ENCODE results near the gene NLRC5. TPM values are rescaled to one million over a fixed set of nuclear protein-coding genes. Genes with fewer than 3 reads are reported as not detected.
"Not testable (repeated sequence)": the region's sequence is repeated elsewhere in the genome, so short reads cannot be mapped to it uniquely, and the experiment has no call there.

Gene NLRC5
- total RNA-seq, 1 donor from 2014 or later, result 34.5 TPM

DNA sequence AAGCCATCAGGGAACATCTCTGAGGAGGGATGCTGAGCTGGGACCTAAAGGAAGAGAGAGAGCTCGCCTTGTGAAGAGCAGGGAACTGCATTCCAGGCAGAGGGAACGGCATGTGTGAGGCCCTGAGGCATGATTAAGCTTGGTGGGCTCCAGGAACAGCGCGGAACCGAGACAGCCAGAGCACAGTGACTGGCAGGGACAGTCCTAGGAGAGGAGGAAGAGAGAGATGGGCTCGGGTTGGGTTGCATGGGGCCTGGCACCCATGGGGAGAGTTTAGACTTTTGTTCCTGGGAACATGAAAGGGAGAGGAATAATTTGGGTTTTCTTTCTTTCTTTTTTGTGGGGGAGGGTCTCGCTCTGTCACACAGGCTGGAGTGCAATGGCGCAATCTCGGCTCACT lies 63.8 kb downstream of the NLRC5 start:
- no peak for DNase-seq

GRCh38 chr16:57054338-57054737 lies 65.0 kb downstream of the NLRC5 start:
- DNase-seq, result no peak

DNA sequence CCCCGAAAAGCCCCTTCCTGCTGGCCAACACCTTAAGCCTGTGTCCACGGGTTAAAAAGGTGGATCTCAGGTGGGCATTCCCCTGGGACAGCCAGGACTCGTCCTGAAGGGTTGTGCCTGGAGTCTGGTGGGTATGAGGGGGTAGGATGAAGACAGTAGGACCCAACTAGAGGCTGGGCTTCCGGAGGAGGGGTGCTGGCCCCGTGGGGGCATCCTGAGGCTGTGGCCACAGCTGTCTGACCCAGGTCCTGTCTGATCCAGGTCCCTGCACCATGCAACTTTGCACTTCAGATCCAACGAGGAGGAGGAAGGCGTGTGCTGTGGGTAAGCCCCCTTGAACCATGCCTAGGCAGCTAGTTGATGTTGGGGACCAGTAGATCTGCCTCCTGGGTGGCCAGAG lies 65.4 kb downstream of the NLRC5 start:
- no peak for DNase-seq

DNA sequence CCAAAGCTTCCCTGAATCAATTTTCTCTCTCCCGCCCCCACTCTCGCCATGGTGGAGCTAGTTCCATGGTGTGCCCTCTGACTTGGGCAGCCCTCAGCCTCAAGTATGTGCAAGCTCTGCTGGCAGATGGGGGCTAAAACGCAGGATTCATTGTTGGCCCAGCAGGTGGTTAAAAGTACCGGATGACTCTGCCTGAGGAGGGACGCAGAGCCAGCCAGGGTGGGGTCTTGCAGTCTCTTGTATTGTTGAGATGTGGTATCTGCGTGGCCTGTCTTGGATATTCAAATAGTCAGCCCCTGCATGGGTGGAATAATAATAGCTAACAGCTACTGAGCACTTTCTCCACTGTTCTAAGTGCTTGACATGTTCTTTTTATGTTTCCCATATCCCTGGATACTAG lies 66.3 kb downstream of the NLRC5 start:
- no peak for DNase-seq

DNA sequence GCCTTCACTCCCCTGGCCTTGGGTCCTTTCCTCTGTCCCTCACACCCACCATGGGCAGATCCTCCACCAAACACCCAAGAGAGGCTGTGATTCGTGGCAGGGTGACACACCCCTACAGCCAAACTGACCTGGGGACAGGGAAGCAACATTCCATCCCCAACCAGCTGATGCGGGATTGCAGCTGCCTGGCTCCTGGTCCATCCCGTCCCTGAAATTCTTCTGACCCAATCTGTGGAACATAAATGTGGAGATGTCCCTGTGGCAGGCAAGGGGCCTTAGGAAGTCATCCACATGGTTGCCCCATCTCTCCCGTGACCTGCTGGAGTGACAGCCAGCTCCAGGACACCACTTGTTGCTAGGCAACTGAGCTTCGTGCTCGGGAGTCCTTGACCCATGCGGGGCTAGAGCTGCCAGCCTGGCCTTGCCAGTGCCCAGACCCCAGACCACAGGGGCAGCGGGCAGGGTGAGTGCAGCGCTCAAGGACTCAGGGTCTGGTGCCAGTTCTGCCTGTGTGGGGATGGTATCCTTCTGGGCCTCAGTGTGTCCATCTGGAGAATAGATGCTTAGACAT lies 69.0 kb downstream of the NLRC5 start:
- no peak for DNase-seq

DNA sequence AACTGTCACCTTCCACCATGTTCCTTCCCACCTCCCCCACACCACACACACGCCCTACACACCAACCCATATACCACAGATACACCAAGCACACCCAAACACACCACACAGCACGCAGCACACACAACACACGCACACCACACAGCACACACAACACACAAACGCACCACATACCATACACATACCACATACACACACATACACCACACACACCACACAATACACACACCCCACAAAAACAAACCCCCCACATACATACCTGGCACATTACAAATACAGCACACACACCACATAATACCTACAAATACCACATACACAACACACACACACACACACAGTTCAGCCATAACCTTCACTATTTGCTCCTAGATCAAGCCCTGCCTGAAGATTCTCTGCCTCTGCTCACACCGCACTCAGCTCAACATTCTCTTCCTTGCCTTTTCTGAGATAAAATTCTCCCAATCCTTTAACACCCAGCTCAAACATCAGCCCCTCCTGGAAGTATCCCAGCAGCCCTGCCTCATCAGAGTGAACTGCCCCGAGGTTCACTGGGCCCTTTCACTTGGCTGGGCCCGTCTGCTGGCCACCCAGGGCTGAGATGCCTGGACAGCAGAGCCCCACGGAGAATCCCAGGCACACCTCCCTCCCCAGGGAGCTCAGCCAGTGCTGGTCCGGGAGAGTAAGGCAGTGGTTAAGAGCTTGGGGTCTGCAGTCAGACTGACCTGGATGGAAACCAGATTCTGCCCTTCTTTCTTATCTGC lies 71.1 kb downstream of the NLRC5 start:
- DNase-seq, result no peak

DNA sequence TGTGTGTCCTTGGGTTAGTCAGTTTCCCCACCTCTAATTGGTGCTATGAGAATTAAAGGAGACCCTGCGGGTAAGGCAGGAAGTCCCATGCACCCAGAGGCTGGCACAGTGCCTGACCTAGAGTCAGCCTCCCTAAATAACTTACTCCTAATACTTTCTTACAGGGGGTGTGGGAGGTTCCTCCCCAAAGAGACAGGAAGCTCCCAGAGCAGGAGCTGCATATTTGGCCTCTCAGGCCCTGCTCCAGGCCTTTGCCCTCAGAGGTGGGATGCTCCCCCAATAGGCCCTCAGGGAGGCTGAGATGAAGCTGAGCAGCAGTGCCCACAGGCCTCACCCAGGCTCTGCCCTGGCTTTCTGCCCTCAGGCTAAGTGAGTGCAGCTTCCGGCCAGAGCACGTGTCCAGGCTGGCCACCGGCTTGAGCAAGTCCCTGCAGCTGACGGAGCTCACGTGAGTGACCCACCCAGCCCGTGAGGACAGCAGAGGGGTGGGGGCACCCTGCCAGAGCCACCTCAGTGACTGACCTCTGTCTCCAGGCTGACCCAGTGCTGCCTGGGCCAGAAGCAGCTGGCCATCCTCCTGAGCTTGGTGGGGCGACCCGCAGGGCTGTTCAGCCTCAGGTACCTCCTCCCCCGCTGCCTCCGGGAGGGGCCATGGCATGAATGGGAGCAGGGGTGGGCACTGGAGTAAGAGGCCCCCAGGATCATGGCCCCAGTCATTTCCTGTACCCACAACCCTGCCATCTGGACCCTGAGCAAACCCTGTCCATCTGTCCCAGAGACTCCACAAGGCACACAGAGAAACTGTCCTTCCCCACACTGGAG lies 71.9 kb downstream of the NLRC5 start:
- peak; percentile 50 for DNase-seq

GRCh38 chr16:57062329-57062728 lies 73.0 kb downstream of the NLRC5 start:
- DNase-seq, result no peak

GRCh38 chr16:57063189-57063588 lies 73.8 kb downstream of the NLRC5 start:
- DNase-seq, result not testable (repeated sequence)

DNA sequence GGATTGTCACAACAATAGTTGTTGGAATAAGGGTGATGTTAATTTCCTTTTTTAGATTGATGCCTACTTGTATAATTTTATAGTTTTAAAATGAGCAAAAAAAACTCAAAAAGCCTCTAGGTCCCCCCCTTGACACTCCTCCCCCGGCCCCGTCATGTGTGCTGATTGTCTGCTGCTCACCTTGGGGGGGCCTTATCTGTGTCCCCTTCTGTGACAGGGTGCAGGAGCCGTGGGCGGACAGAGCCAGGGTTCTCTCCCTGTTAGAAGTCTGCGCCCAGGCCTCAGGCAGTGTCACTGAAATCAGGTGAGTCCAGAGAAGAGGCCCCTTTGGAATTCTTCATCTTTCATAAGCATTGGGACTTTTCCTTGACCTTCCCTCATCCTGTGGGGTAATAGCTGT lies 75.6 kb downstream of the NLRC5 start:
- DNase-seq, result no peak

- no peak for DNase-seq
These were observed 77.3 kb downstream of the NLRC5 start for GRCh38 chr16:57066625-57067024.

DNA sequence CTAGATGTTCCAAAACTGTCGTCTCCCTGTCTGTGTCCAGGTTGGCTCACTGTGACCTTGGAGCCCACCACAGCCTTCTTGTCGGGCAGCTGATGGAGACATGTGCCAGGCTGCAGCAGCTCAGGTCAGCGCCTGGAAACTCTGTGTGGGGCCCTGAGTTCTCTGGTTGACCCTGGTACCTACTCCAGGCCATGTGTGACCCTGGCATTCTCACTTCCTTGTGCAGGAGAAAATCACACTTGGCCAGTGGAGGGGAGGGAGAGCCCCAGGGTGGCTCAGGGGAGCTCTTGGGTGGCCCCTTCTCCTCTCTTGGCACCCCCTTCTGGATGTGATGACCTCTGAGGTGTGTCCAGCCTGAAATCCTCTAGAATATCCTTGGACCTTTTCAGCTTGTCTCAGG lies 78.0 kb downstream of the NLRC5 start:
- no peak for DNase-seq

- no peak for DNase-seq
These were observed 79.7 kb downstream of the NLRC5 start for GRCh38 chr16:57069053-57069452.

- no peak for DNase-seq
These were observed 80.4 kb downstream of the NLRC5 start for GRCh38 chr16:57069635-57070370.

GRCh38 chr16:57070424-57070823 lies 81.1 kb downstream of the NLRC5 start:
- no peak for DNase-seq

DNA sequence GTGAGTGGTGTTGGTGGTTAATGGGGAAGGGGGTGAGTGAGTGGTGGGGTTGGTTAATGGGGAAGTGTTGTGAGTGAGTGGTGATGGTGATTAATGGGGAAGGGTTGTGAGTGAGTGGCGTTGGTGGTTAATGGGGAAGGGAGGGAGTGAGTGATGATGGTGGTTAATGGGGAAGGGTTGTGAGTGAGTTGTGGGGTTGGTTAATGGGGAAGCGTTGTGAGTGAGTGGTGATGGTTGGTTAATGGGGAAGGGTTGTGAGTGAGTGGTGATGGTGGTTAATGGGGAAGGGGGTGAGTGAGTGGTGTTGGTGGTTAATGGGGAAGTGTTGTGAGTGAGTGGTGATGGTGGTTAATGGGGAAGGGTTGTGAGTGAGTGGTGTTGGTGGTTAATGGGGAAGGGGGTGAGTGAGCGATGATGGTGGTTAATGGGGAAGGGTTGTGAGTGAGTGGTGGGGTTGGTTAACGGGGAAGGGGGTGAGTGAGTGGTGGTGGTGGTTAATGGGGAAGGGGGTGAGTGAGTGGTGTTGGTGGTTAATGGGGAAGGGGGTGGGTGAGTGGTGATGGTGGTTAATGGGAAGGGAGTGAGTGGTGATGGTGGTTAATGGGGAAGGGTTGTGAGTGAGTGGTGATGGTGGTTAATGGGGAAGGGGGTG lies 81.8 kb downstream of the NLRC5 start:
- DNase-seq, result not testable (repeated sequence)

- peak; percentile 61 for DNase-seq
These were observed 82.7 kb downstream of the NLRC5 start for GRCh38 chr16:57071831-57072582.

DNA sequence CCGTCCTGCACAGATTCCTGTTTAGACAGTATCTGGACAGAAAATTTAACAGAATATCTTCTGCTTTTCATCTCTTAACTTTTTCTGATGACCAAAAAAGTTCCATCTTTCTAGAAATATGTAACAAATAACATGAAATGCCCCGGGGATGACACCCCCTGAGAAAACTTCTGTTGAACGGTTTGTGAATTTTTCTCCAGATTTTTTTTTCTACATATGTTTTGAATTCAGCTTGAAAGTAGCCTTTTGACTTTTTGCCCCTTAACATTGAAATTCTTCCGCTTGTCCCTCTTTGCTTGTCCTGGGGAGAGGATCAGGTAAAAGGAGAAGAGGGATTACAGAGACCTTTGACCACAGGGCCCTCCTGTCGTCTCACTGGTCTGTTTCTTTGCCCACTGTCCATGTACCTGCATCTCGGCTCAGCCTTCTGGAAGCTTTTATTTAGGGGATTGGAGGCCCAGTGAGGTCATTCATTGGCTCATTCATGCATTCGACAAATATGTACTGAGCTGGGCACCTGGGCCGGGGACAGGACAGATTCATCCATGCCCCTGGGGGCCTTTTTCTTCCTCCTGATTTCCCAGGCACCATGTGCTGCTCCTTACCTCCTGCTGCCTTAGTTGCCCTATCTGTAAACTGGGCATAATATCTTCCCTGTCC lies 83.4 kb downstream of the NLRC5 start:
- DNase-seq, result no peak

- DNase-seq, result no peak
These were observed 88.4 kb downstream of the NLRC5 start for GRCh38 chr16:57077714-57078113.

GRCh38 chr16:57081744-57082143 lies 92.4 kb downstream of the NLRC5 start:
- DNase-seq, result no peak

DNA sequence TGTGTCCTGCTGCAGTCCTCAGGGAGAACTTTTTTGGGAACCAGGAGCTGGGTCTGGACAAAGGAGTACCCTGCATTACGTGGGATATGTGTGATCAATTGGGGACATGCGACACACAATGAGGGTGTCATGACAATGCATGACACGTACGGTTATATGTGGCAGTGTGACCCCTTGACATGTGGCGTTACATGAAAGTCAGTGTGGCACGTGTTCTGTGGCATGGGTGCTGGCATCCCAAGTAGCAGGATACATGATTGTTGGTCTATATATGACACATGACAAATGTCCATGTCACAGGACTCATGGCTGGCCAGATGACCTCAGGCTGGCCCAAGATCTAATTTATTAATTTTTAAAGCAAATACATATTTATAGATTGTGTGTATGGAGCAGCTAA lies 93.3 kb downstream of the NLRC5 start:
- DNase-seq, result no peak
